ENCODE results near the gene PTPRZ1. TPM values are rescaled to one million over a fixed set of nuclear protein-coding genes. Genes with fewer than 3 reads are reported as not detected.

PTPRZ1 gene
- total RNA-seq, 1 experiment from 2014 or later, result 74.2 TPM

GRCh38 chr7:122013065-122013464 lies 140.1 kb downstream of the PTPRZ1 start:
- Histone ChIP-seq H3K4ac (ENCODE audit: low read depth, low read length) (no peak overlapping the region), H2BK5ac (ENCODE audit: insufficient read length, low read length) (no peak overlapping the region), H4K8ac (replicated peaks; ENCODE audit: insufficient read length, low read depth, low read length) (no peak overlapping the region), H3K9ac (ENCODE audit: extremely low read depth, insufficient read length, low read length) (no peak overlapping the region), H3K14ac (ENCODE audit: insufficient read depth, low read length) (no peak overlapping the region), H3K27me3 (ENCODE audit: insufficient read depth, low read length) (no peaks in the 10 kb centered on the region), H3K9me3 (ENCODE audit: control insufficient read depth, low read depth, low read length) (no peaks in the 10 kb centered on the region), H3K23me2 (ENCODE audit: insufficient read length, low read depth, low read length, poor library complexity, severe bottlenecking) (no peaks in the 10 kb centered on the region), H4K91ac (ENCODE audit: insufficient read length, low read depth, low read length) (no peak overlapping the region), H3K4me2 (ENCODE audit: insufficient read depth, insufficient read length, low read length) (no peak overlapping the region), H4K20me1 (ENCODE audit: control insufficient read depth, insufficient read depth, insufficient read length) (no peaks in the 10 kb centered on the region), H2BK15ac (ENCODE audit: low read depth, low read length) (no peak overlapping the region), H4K5ac (ENCODE audit: insufficient read length, low read depth, low read length) (no peak overlapping the region), H3K56ac (ENCODE audit: insufficient read length, low read depth, low read length) (no peak overlapping the region), H3K23ac (ENCODE audit: insufficient read length, low read depth, low read length) (no peak overlapping the region), H3T11ph (ENCODE audit: low read length) (no peak overlapping the region), H3K79me1 (ENCODE audit: insufficient read depth, low read depth, low read length, poor library complexity, severe bottlenecking) (no peaks in the 10 kb centered on the region), H3K18ac (ENCODE audit: insufficient read length, low read depth, low read length) (no peak overlapping the region), H3K4me1 (ENCODE audit: insufficient read depth, low read length) (no peaks in the 10 kb centered on the region), H3K27ac (ENCODE audit: insufficient read length, low read depth, low read length) (no peak overlapping the region), H2BK12ac (ENCODE audit: insufficient read length, low read depth, low read length) (no peak overlapping the region), H2BK120ac (ENCODE audit: low read depth, low read length, poor library complexity, severe bottlenecking) (no peak overlapping the region), H2AFZ (ENCODE audit: low read length) (no peak overlapping the region), H3K79me2 (ENCODE audit: insufficient read depth, low read length) (no peaks in the 10 kb centered on the region), H2AK5ac (ENCODE audit: insufficient read length, low read length) (no peak overlapping the region), H2BK20ac (ENCODE audit: low read depth, low read length, poor library complexity, severe bottlenecking) (no peak overlapping the region)
- Mint-ChIP-seq H3K4me3 (no peak overlapping the region), H3K9me3 (no peaks in the 10 kb centered on the region), H3K27me3 (ENCODE audit: low read depth) (no peaks in the 10 kb centered on the region), H3K4me1 (no peaks in the 10 kb centered on the region), H3K27ac (no peak overlapping the region), H3K36me3 (ENCODE audit: insufficient read depth in 1 of 3, low read depth in 3 of 3) (peaks cover 34 to 37% (median 36%) of the 10 kb centered on the region in 3 experiments)
- DNase-seq, result no peak
- TF ChIP-seq CTCF (conservative IDR thresholded peaks at IDR 0.05), result no peak
- no CpG with 5 or more reads among the region's 2 CpGs for WGBS (ENCODE audit: extremely low coverage, insufficient read length, low lambda C conversion rate)
